ENCODE measurements around the gene ATXN2.
"Not testable (repeated sequence)": the region's sequence is repeated elsewhere in the genome, so short reads cannot be mapped to it uniquely, and the experiment has no call there.

Gene ATXN2

GRCh38 chr12:111494676-111495075 lies 104.4 kb downstream of the ATXN2 start:
- no peak for DNase-seq (ENCODE audit: low spot score)

GRCh38 chr12:111492979-111493378 lies 106.1 kb downstream of the ATXN2 start:
- DNase-seq (ENCODE audit: low spot score), result not testable (repeated sequence)

GRCh38 chr12:111488798-111489197 lies 110.3 kb downstream of the ATXN2 start:
- no peak for DNase-seq (ENCODE audit: low spot score)

- no peak for DNase-seq (ENCODE audit: low spot score)
Observed at GRCh38 chr12:111488271-111488670, 110.8 kb downstream of the ATXN2 start.

- no peak for DNase-seq (ENCODE audit: low spot score)
Observed at GRCh38 chr12:111482462-111482861, 116.7 kb downstream of the ATXN2 start.

GRCh38 chr12:111471236-111471635 lies 127.9 kb downstream of the ATXN2 start:
- DNase-seq (ENCODE audit: low spot score), result no peak

- DNase-seq (ENCODE audit: low spot score), result no peak
Observed at GRCh38 chr12:111469401-111469800, 129.7 kb downstream of the ATXN2 start.

GRCh38 chr12:111467857-111468241 lies 131.3 kb downstream of the ATXN2 start:
- DNase-seq (ENCODE audit: low spot score), result no peak

GRCh38 chr12:111467092-111467856 lies 131.8 kb downstream of the ATXN2 start:
- no peak for DNase-seq (ENCODE audit: low spot score)

- no peak for DNase-seq (ENCODE audit: low spot score)
Observed at GRCh38 chr12:111462210-111462769, 136.8 kb downstream of the ATXN2 start.

- DNase-seq (ENCODE audit: low spot score), result not testable (repeated sequence)
Observed at GRCh38 chr12:111460111-111460510, 139.0 kb downstream of the ATXN2 start.

GRCh38 chr12:111458546-111459172 lies 140.5 kb downstream of the ATXN2 start:
- no peak for DNase-seq (ENCODE audit: low spot score)

GRCh38 chr12:111457577-111457976 lies 141.5 kb downstream of the ATXN2 start:
- no peak for DNase-seq (ENCODE audit: low spot score)

- no peak for DNase-seq (ENCODE audit: low spot score)
Observed at GRCh38 chr12:111457071-111457470, 142.0 kb downstream of the ATXN2 start.

GRCh38 chr12:111455448-111456320 lies 143.4 kb downstream of the ATXN2 start:
- DNase-seq (ENCODE audit: low spot score), result no peak

- DNase-seq (ENCODE audit: low spot score), result no peak
Observed at GRCh38 chr12:111454716-111455447, 144.2 kb downstream of the ATXN2 start.

GRCh38 chr12:111454311-111454710 lies 144.8 kb downstream of the ATXN2 start:
- DNase-seq (ENCODE audit: low spot score), result no peak

- DNase-seq (ENCODE audit: low spot score), result no peak
Observed at GRCh38 chr12:111453071-111453989, 145.8 kb downstream of the ATXN2 start.

GRCh38 chr12:111451649-111452129 lies 147.4 kb downstream of the ATXN2 start:
- DNase-seq (ENCODE audit: low spot score), result peak; percentile 56

- no peak for DNase-seq (ENCODE audit: low spot score)
Observed at GRCh38 chr12:111451232-111451631, 147.9 kb downstream of the ATXN2 start.
